PC-3 (cell line): Measurements from ENCODE around the gene MYO5C. TPM values are rescaled to one million over a fixed set of nuclear protein-coding genes. Genes with fewer than 3 reads are reported as not detected.

ENCODE experiments used
- ATAC-seq: fragments of 200-7000 bp; cut with Tn5 transposase; 2 replicates; pipeline ENCODE4 v1.9.1; 2020; ENCODE audit warnings: mild to moderate bottlenecking, moderate library complexity
- BruUV-seq: library from RNA; stranded (reverse); fragments of 400-500 nt; replicated peaks from 2 replicates; lab custom pipeline; 2021; lab: Mats Ljungman, UMichigan
- CTCF ChIA-PET: fragments of 300-600 bp; sonication (Branson Sonifier 250); formaldehyde crosslinking; loops from one replicate; lab custom pipeline; 2022; ENCODE audit warnings: antibody characterized with exemption; lab: Charles Lee
- POLR2A ChIA-PET: fragments of 300-600 bp; sonication (Branson Sonifier 250); formaldehyde crosslinking; loops from one replicate; lab custom pipeline; 2022; ENCODE audit warnings: antibody characterized with exemption; ENCODE audit not compliant: unreplicated experiment; lab: Charles Lee
- DNase-seq: peaks from one replicate; pipeline ENCODE4 v3.0.0-alpha.2; 2015
- H2AFZ ChIP-seq: fragments of 300-600 bp; sonication (generic); 2 replicates; pipeline ENCODE4 v1.6.0; 2016; ENCODE audit warnings: antibody characterized with exemption, low read length
- H3F3A ChIP-seq: fragments of 300-600 bp; sonication (generic); one replicate; pipeline ENCODE4 v1.6.0; 2017; ENCODE audit warnings: antibody characterized with exemption, low read length, control low read depth, mild to moderate bottlenecking; ENCODE audit not compliant: unreplicated experiment
- H3K27ac ChIP-seq: fragments of 300-600 bp; sonication (generic); 2 replicates; pipeline ENCODE4 v1.5.1; 2016; ENCODE audit warnings: mild to moderate bottlenecking, low read length
- H3K27me3 ChIP-seq: fragments of 300-600 bp; sonication (generic); 2 replicates; pipeline ENCODE4 v1.6.1; 2016; ENCODE audit warnings: low read length, mixed read lengths
- H3K36me3 ChIP-seq: fragments of 300-600 bp; sonication (generic); 2 replicates; pipeline ENCODE4 v1.6.1; 2016; ENCODE audit warnings: low read depth, mixed run types, low read length, mixed read lengths
- H3K4me1 ChIP-seq: fragments of 300-600 bp; sonication (generic); 2 replicates; pipeline ENCODE4 v1.5.1; 2016; ENCODE audit warnings: low read length; ENCODE audit not compliant: insufficient read depth
- H3K4me2 ChIP-seq: fragments of 300-600 bp; sonication (generic); 2 replicates; pipeline ENCODE4 v1.6.0; 2016; ENCODE audit warnings: low read length
- H3K4me3 ChIP-seq: fragments of 300-600 bp; sonication (generic); 2 replicates; pipeline ENCODE4 v1.5.1; 2016; ENCODE audit warnings: mild to moderate bottlenecking, low read length, mixed read lengths
- H3K79me2 ChIP-seq: fragments of 300-600 bp; sonication (generic); 2 replicates; pipeline ENCODE4 v1.6.1; 2017; ENCODE audit warnings: low read length, mixed read lengths
- H3K9ac ChIP-seq: fragments of 300-600 bp; sonication (generic); 2 replicates; pipeline ENCODE4 v1.6.0; 2016; ENCODE audit warnings: mild to moderate bottlenecking, low read length
- H3K9me2 ChIP-seq: fragments of 300-600 bp; sonication (generic); replicated peaks from 2 replicates; pipeline ENCODE4 v1.6.1; 2016; ENCODE audit warnings: mixed run types, low read length, mixed read lengths
- H3K9me3 ChIP-seq: fragments of 300-600 bp; sonication (generic); 2 replicates; pipeline ENCODE4 v1.6.1; 2016; ENCODE audit warnings: low read length, mixed read lengths
- H4K20me1 ChIP-seq: fragments of 300-600 bp; sonication (generic); 2 replicates; pipeline ENCODE4 v1.6.1; 2016; ENCODE audit warnings: low read length, mixed read lengths
- EZH2 ChIP-seq: fragments of 300-600 bp; sonication (generic); IDR thresholded peaks from one replicate; pipeline ENCODE4 v1.6.1; 2017; ENCODE audit warnings: antibody characterized with exemption, mild to moderate bottlenecking, low read length; ENCODE audit not compliant: unreplicated experiment
- EZH2phosphoT487 ChIP-seq: fragments of 300-600 bp; sonication (generic); IDR thresholded peaks from 2 replicates; pipeline ENCODE4 v1.6.1; 2018; ENCODE audit warnings: mild to moderate bottlenecking, antibody characterized with exemption, low read length, borderline replicate concordance
- intact Hi-C: fragments of 100-400 bp; cut with micrococcal nuclease; formaldehyde crosslinking; loops from 2 replicates; pipeline ENCODE4 v1.9.0; 2023
- total RNA-seq: library from RNA; depleted of rRNA; stranded (reverse); fragments of >200 nt; gene quantifications from 2 replicates; pipeline ENCODE4 v1.2.3, GENCODE V29; 2014
- TF ChIP-seq, protein P1 (sequence below): fragments of 300-600 bp; sonication (generic); conservative IDR thresholded peaks from 2 replicates; pipeline ENCODE4 v1.5.1; 2017; ENCODE audit warnings: antibody characterized with exemption, low read depth, mild to moderate bottlenecking, low read length

Gene MYO5C
- total RNA-seq, 1 experiment from 2014 or later, result 17.7 TPM

DNA sequence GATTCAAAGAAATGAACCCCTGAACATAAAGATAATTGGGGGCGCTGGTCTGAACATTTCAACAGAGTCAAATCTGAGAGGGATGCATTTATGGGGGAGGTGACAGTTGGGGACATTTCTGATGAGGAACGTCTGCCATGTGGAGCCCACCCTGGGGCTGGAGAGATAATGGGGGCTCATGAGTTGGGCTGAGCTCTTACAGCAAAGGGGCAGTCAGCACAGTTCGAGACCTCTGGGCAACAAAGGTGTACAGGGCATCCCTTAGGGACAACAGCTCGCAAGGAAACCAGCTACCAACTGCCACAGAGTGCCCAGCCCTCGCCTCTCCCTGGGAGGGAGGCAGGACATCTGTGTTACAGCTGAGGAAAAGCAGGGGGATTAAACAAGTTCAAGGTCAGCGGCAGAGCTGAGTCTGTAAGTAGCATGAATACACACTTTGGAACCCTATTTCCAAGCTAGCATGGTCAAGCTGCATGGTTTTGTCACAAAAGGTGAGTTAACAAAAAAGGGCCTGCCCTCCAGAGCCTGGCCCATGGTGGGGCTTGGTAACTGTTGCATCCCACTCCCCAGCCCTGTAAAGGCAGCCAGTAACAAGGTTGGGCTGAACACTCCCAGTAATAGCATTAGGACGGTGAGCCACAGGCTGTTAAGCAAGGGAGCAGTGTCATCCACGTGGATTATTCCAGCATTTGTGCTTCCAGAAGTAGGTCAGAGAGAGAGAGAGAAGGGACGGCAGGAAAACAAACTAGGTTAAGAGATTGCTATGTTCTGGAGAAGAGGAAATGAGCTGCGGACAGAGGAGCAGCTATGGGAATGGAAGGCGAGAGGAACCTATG lies 108.7 kb downstream of the MYO5C start:
- Histone ChIP-seq H3K27me3 (no peaks in the 10 kb centered on the region), H2AFZ (no peak overlapping the region), H3F3A (no peaks in the 10 kb centered on the region), H3K4me2 (no peak overlapping the region), H3K9ac (no peak overlapping the region), H3K4me1 (no peaks in the 10 kb centered on the region), H3K27ac (no peak overlapping the region), H3K36me3 (no peaks in the 10 kb centered on the region), H3K9me2 (no peaks in the 10 kb centered on the region), H3K4me3 (no peak overlapping the region), H3K9me3 (no peaks in the 10 kb centered on the region), H3K79me2 (no peaks in the 10 kb centered on the region), H4K20me1 (no peaks in the 10 kb centered on the region)
- POLR2A ChIA-PET, result no interaction called here
- intact Hi-C loops, result no loop called here
- DNase-seq (no peak), ATAC-seq (no peak)
- BruUV-seq, result no TSS peak
- CTCF ChIA-PET, result no interaction called here
- TF ChIP-seq, protein P1, sequence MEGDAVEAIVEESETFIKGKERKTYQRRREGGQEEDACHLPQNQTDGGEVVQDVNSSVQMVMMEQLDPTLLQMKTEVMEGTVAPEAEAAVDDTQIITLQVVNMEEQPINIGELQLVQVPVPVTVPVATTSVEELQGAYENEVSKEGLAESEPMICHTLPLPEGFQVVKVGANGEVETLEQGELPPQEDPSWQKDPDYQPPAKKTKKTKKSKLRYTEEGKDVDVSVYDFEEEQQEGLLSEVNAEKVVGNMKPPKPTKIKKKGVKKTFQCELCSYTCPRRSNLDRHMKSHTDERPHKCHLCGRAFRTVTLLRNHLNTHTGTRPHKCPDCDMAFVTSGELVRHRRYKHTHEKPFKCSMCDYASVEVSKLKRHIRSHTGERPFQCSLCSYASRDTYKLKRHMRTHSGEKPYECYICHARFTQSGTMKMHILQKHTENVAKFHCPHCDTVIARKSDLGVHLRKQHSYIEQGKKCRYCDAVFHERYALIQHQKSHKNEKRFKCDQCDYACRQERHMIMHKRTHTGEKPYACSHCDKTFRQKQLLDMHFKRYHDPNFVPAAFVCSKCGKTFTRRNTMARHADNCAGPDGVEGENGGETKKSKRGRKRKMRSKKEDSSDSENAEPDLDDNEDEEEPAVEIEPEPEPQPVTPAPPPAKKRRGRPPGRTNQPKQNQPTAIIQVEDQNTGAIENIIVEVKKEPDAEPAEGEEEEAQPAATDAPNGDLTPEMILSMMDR, result no peak
- no peak for TF ChIP-seq EZH2
- no peak for TF ChIP-seq EZH2phosphoT487

DNA sequence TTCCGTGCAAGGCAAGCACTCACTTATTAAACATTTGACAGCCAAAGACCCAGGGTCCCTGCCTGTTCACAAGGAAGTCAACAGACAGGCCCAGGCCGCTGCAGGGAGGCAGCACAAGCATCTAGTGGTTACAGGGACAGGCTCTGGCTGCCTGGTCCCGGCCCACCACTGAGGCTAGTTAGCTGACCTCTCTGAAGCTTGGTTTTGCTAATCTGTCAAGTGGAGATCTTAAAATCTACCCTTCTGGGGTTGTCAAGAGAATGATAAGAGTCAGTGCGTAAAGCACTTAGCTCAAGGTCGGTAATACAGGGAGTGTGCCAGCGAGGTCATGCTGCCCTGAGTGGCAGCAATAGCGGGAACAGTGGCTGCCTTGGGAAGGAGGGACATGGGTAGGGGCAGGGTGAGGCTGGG lies 110.4 kb downstream of the MYO5C start:
- CTCF ChIA-PET, result no interaction called here
- H3K27me3 ChIP-seq, result no peaks in the 10 kb centered on the region
- no peaks in the 10 kb centered on the region for H3F3A ChIP-seq
- H3K27ac ChIP-seq, result no peak overlapping the region
- BruUV-seq, result no TSS peak
- intact Hi-C loops, result no loop called here
- no peaks in the 10 kb centered on the region for H3K4me1 ChIP-seq
- no peaks in the 10 kb centered on the region for H3K79me2 ChIP-seq
- H4K20me1 ChIP-seq, result no peaks in the 10 kb centered on the region
- no peak for DNase-seq
- no peak overlapping the region for H3K4me3 ChIP-seq
- no peaks in the 10 kb centered on the region for H3K9me3 ChIP-seq
- ATAC-seq, result no peak
- no peaks in the 10 kb centered on the region for H3K9me2 ChIP-seq
- H3K4me2 ChIP-seq, result no peak overlapping the region
- H3K36me3 ChIP-seq, result no peaks in the 10 kb centered on the region
- no peak overlapping the region for H2AFZ ChIP-seq
- POLR2A ChIA-PET, result no interaction called here
- TF ChIP-seq, protein P1, result no peak
- TF ChIP-seq EZH2, result no peak
- no peak for TF ChIP-seq EZH2phosphoT487
- H3K9ac ChIP-seq, result no peak overlapping the region

DNA sequence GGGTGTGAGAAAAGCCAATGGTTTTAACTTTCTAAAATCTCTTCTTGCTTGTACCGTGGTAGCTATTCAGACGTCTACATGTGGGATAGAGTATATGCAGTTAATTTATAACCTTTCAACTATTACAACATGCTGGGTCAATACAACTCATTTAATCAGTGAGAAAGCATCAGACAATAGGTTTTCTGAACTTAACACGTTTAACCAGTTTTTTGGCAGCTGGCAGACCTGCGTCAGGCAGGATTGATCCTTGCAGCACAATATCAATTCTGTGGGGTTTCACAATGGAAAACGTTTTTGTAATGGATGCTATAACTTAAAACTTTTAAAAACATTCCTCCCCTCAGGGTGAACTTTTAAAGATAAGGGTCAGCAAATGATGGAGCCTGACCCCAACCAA lies 110.9 kb downstream of the MYO5C start:
- Histone ChIP-seq H3K9ac (no peak overlapping the region), H3K4me3 (no peak overlapping the region), H2AFZ (no peak overlapping the region), H3K36me3 (no peaks in the 10 kb centered on the region), H3K4me2 (no peak overlapping the region), H3F3A (no peaks in the 10 kb centered on the region), H3K4me1 (no peaks in the 10 kb centered on the region), H3K27me3 (no peaks in the 10 kb centered on the region), H3K27ac (no peak overlapping the region), H4K20me1 (no peaks in the 10 kb centered on the region), H3K9me3 (no peaks in the 10 kb centered on the region), H3K79me2 (no peaks in the 10 kb centered on the region), H3K9me2 (no peaks in the 10 kb centered on the region)
- no peak for DNase-seq
- intact Hi-C loops, result no loop called here
- TF ChIP-seq, protein P1, result no peak
- no peak for TF ChIP-seq EZH2phosphoT487
- no peak for TF ChIP-seq EZH2
- no peak for ATAC-seq
- POLR2A ChIA-PET, result interaction anchor here (0.6 to 0.7 kb wide), 2 partner anchors 20 to 27 kb away, joined by 3 read pairs; no protein-coding TSS in a partner anchor
- CTCF ChIA-PET, result interaction anchor here (0.7 kb wide), 1 partner anchor 469 kb away, joined by 3 read pairs; no protein-coding TSS in a partner anchor
- BruUV-seq, result no TSS peak
